Aorta (tissue), 5 donors: ENCODE results near the gene DOP1A. TPM values are rescaled to one million over a fixed set of nuclear protein-coding genes. Genes with fewer than 3 reads are reported as not detected.
"Not testable (repeated sequence)": the region's sequence is repeated elsewhere in the genome, so short reads cannot be mapped to it uniquely, and the experiment has no call there.

Experiments
- ATAC-seq: fragments of 200-7000 bp; cut with Tn5 transposase; one replicate; pipeline ENCODE4 v1.9.1; 2022; ENCODE audit warnings: moderate library complexity; ENCODE audit not compliant: low FRiP score
- DNase-seq, 2 donors: peaks; one replicate each; pipeline ENCODE4 v3.0.0-alpha.2; 2020
- H3K27ac ChIP-seq, 2 donors: one replicate each; pipeline ENCODE4 v1.5.1; 2013; ENCODE audit warnings: low read length in 2 of 2, mild to moderate bottlenecking in 2 of 2, moderate library complexity in 2 of 2, control low read depth in 1 of 2, inconsistent platforms in 1 of 2, low read depth in 1 of 2
- H3K27me3 ChIP-seq, 2 donors: one replicate each; pipeline ENCODE4 v1.6.1; 2013; ENCODE audit warnings: control low read depth in 1 of 2, low read length in 1 of 2, mild to moderate bottlenecking in 1 of 2, moderate library complexity in 1 of 2; ENCODE audit not compliant: insufficient read depth in 2 of 2, control insufficient read depth in 1 of 2
- H3K36me3 ChIP-seq, 2 donors: one replicate each; pipeline ENCODE4 v1.6.1; 2013; ENCODE audit warnings: control low read depth in 1 of 2, low read length in 1 of 2, mild to moderate bottlenecking in 1 of 2; ENCODE audit not compliant: insufficient read depth in 2 of 2, control insufficient read depth in 1 of 2
- H3K4me1 ChIP-seq, 2 donors: one replicate each; pipeline ENCODE4 v1.6.1; 2013; ENCODE audit warnings: low read length in 2 of 2, control low read depth in 1 of 2, mild to moderate bottlenecking in 1 of 2, moderate library complexity in 1 of 2; ENCODE audit not compliant: insufficient read depth in 2 of 2, control insufficient read depth in 1 of 2
- H3K4me3 ChIP-seq, 2 donors: one replicate each; pipeline ENCODE4 v1.5.1; 2013; ENCODE audit warnings: low read length in 2 of 2, control low read depth in 1 of 2, mild to moderate bottlenecking in 1 of 2
- H3K9me3 ChIP-seq: one replicate; pipeline ENCODE4 v1.6.1; 2013; ENCODE audit warnings: mild to moderate bottlenecking, low read length; ENCODE audit not compliant: control insufficient read depth
- WGBS, 2 donors: extraction: QIAGEN DNeasy Blood & Tissue Kit; methylation state at CpG; one replicate each; pipeline ENCODE4 v1.1.7; 2013; 5-methylcytosine and 5-hydroxymethylcytosine counted together
- intact Hi-C, 2 donors: fragments of 100-400 bp; cut with DNase I; formaldehyde crosslinking; loops; one replicate each; pipeline versions ENCODE4 v1.14.2 to v1.15.0; 2022
- polyA plus RNA-seq, 2 donors: library from polyadenylated mRNA; stranded (reverse); fragments of 200-250 nt; gene quantifications; one replicate each; pipeline ENCODE4 v1.2.3, GENCODE V29; 2013
- total RNA-seq, 2 donors: library from RNA; stranded (reverse); fragmentation: NEBNext Ultra II Directional; extraction: Animal tissue kit (Norgen Biotek cat#: 25700); gene quantifications; one replicate each; pipeline ENCODE4 v1.2.1, GENCODE V29; 2021
- donor health status: healthy with polysubstance abuse.
- donor health status: Bipolar disorder and iron deficiency.
- donor health status: DM: no; HTN: no; CAD: no.
- donor health status: DM: no; HTN: no; CAD: no.
- donor health status: DM: yes; HTN: yes; CAD: no.

Gene DOP1A
- total and polyA plus RNA-seq, 4 donors = 2.4 to 35.1 (median 19.4) TPM

DNA sequence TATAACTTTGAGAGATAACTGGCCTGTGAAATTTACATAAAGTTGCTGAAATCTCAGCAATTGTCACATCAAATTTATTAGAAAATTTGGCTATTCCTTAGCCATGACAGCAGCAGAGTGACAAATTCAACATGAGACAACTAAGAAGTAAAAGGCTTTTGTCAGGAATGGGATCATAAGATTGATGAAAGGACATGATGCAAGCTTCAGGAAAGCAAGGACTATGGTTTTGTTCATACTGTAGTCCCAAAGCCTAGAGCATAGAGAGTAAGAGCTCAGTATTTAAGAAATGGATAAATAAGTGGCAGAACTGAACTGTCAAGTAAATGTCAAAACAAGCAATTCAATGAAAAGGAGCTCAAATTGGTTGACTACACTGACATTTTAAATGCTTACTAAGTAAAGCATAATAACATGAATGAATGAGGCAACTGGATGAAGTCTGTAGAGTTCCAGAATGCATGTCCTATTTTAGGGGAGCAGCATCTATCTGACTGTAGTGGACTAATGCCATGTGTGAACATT is 113.0 kb downstream of the DOP1A start:
- Histone ChIP-seq H3K27me3 (no peaks in the 10 kb centered on the region), H3K36me3 (peaks cover 2 to 7% of the 10 kb centered on the region in 2 donors), H3K9me3 (no peaks in the 10 kb centered on the region), H3K4me3 (no peak overlapping the region), H3K27ac (no peak overlapping the region), H3K4me1 (peaks cover 0 to 3% of the 10 kb centered on the region in 2 donors)
- no peak for DNase-seq
- intact Hi-C loops = no loop called here
- no peak for ATAC-seq

DNA sequence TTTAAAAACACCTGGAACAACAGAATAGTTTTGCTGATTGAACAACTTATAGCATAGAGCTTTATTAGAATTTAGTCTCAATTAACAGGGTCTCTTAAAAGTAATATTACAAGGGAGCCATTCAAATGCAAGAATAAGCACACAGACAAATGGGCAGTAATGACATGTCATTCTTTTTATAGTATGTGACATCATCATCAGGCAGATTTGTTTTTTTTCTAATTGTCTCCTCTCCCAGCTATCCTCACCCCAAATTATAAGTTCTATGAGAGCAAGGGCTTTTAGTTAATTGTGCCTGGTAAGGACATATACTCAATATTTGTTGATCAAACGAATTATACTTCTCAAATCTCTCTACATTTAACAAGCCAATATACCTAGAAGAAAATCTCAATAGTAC is 114.6 kb downstream of the DOP1A start:
- H3K27me3 ChIP-seq = no peaks in the 10 kb centered on the region
- ATAC-seq (no peak), DNase-seq (no peak)
- no peak overlapping the region for H3K4me3 ChIP-seq
- peaks cover 5 to 11% of the 10 kb centered on the region in 2 donors for H3K36me3 ChIP-seq
- peaks cover 0 to 3% of the 10 kb centered on the region in 2 donors for H3K4me1 ChIP-seq
- no peak overlapping the region for H3K27ac ChIP-seq
- no peaks in the 10 kb centered on the region for H3K9me3 ChIP-seq
- 77 to 88% methylated on average over 1 of the region's 1 CpG for WGBS, 2 donors
- intact Hi-C loops = no loop called here

- no peaks in the 10 kb centered on the region for H3K27me3 ChIP-seq
- H3K4me3 ChIP-seq = no peak overlapping the region
- DNase-seq (peak in 1 of 2 donors; percentile 45), ATAC-seq (peak; percentile 64)
- 48 to 53% methylated on average over 9 of the region's 9 CpGs for WGBS, 2 donors
- peaks cover 5 to 11% of the 10 kb centered on the region in 2 donors for H3K36me3 ChIP-seq
- no peaks in the 10 kb centered on the region for H3K9me3 ChIP-seq
- H3K4me1 ChIP-seq = peaks cover 0 to 3% of the 10 kb centered on the region in 2 donors
- intact Hi-C loops = no loop called here
- H3K27ac ChIP-seq = no peak overlapping the region
Measured at GRCh38 chr6:83183082-83183828, 115.8 kb downstream of the DOP1A start.

- no peak for DNase-seq
- 94 to 97% methylated on average over 2 of the region's 2 CpGs for WGBS, 2 donors
- H3K4me1 ChIP-seq = peaks cover 0 to 3% of the 10 kb centered on the region in 2 donors
- H3K27me3 ChIP-seq = no peaks in the 10 kb centered on the region
- intact Hi-C loops = no loop called here
- H3K4me3 ChIP-seq = no peak overlapping the region
- H3K27ac ChIP-seq = no peak overlapping the region
- peaks cover 5 to 11% of the 10 kb centered on the region in 2 donors for H3K36me3 ChIP-seq
- ATAC-seq = no peak
- no peaks in the 10 kb centered on the region for H3K9me3 ChIP-seq
Measured at GRCh38 chr6:83185096-83185495, 117.6 kb downstream of the DOP1A start.

DNA sequence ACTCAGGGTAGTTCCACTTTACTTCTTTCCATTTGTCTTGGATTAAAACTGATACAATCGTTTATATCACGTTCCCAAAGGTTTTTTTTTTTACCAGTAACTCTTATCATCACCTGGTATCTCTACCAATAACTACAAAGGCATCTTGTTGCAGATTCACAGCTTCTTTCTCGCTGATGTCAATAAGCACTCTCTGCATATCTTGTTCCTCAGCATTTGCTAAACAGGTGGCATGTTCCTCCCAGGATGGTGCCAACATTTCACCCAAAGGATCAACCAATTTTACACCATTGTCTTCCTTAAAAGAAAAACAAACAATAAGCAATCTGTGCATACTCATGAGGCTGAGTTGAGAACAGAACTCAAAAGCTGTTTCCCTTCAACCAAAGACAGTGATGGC is 121.0 kb downstream of the DOP1A start:
- Histone ChIP-seq H3K36me3 (peaks cover 3 to 7% of the 10 kb centered on the region in 2 donors), H3K4me1 (peaks cover 0 to under 1% of the 10 kb centered on the region in 2 donors), H3K9me3 (no peaks in the 10 kb centered on the region), H3K4me3 (no peak overlapping the region), H3K27me3 (no peaks in the 10 kb centered on the region), H3K27ac (no peak overlapping the region)
- ATAC-seq (no peak), DNase-seq (no peak)
- WGBS, 2 donors = 59 to 66% methylated on average over 3 of the region's 3 CpGs
- intact Hi-C loops = no loop called here

DNA sequence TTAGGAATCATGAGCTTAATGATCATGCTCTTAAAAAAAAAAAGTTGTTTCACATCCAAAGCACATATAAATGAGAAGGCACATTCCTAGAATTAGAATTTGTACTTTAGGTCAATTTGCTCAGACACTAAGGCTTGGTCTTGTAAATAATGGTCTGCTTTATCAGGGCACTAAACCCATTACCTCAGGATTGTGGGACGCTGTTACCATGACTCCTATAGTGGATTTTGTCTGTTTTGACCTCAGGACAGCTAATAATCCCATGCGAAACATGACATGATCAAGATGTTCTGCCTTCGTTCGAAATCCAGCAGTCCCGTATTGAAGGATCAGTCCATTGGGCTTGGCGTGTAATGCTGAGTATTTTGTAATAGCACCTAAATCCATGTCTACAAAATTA is 123.2 kb downstream of the DOP1A start:
- intact Hi-C loops = loop anchor here in 1 of 2 donors (5.0 kb wide), 1 partner anchor 123 kb away; the partner anchor contains the start of genes DOP1A and UBE3D
- no peaks in the 10 kb centered on the region for H3K4me1 ChIP-seq
- peaks cover 3 to 4% of the 10 kb centered on the region in 2 donors for H3K36me3 ChIP-seq
- H3K9me3 ChIP-seq = no peaks in the 10 kb centered on the region
- ATAC-seq = no peak
- 91 to 93% methylated on average over 6 of the region's 6 CpGs for WGBS, 2 donors
- H3K27ac ChIP-seq = no peak overlapping the region
- H3K27me3 ChIP-seq = no peaks in the 10 kb centered on the region
- no peak for DNase-seq
- no peak overlapping the region for H3K4me3 ChIP-seq

DNA sequence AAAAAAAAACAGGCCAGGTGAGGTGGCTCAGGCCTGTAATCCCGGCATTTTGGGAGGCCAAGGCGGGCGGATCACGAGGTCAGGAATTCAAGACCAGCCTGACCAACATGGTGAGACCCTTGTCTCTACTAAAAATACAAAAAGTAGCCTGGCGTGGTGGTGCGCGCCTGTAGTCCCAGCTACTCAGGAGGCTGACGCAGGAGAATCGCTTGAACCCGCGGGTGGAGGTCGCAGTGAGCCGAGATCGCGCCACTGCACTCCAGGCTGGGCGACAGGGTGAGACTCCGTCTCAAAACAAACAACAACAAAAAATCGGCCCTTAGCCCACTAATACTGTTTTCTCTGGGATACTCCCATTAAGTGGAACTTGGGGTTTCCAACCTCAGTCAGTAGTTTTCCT is 124.5 kb downstream of the DOP1A start:
- H3K27me3 ChIP-seq, DNase-seq, H3K9me3 ChIP-seq, H3K4me1 ChIP-seq, H3K27ac ChIP-seq, ATAC-seq, H3K36me3 ChIP-seq: not testable (repeated sequence)
- 78 to 80% methylated on average over 17 to 18 of the region's 18 CpGs for whole genome bisulfite sequencing, 2 donors
- intact Hi-C loops = loop anchor here in 1 of 2 donors (5.0 kb wide), 1 partner anchor 125 kb away; the partner anchor contains the start of genes DOP1A and UBE3D
- peak overlapping the region in 1 of 2 donors; percentile 77 for H3K4me3 ChIP-seq

DNA sequence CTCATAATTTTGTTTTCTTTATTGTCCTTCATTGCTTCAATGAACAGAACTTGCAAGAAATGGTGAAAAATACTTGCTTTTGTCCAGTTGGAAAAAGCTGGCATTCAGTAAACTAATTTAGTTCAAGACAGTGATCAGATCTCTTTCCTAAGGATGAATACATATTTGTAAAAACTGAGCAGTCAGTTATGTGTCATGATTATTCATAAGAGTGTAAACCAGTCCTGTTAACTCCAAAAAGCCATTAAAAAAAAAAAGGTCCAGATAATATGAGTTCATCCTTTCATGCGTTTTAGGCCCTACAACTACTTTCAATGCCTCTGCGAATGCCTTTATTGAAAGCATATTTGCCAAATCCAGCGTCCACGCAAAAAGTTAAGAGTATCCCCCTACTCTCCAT is 125.0 kb downstream of the DOP1A start:
- intact Hi-C loops = loop anchor here in 1 of 2 donors (5.0 kb wide), 1 partner anchor 125 kb away; the partner anchor contains the start of genes DOP1A and UBE3D
- no peaks in the 10 kb centered on the region for H3K9me3 ChIP-seq
- H3K4me1 ChIP-seq = no peaks in the 10 kb centered on the region
- DNase-seq (no peak), ATAC-seq (no peak)
- H3K27me3 ChIP-seq = no peaks in the 10 kb centered on the region
- H3K4me3 ChIP-seq = peak overlapping the region; percentile 77 to 93
- 0% methylated on average over 4 of the region's 4 CpGs for WGBS, 2 donors
- no peaks in the 10 kb centered on the region for H3K36me3 ChIP-seq
- H3K27ac ChIP-seq = peak overlapping the region in 1 of 2 donors; percentile 61
